IMR-90 (cell line): ENCODE results near the gene PPARG. TPM values are rescaled to one million over a fixed set of nuclear protein-coding genes. Genes with fewer than 3 reads are reported as not detected.

Experiments used
- ATAC-seq: fragments of 200-7000 bp; cut with Tn5 transposase; 2 replicates; pipeline ENCODE4 v1.9.1; 2020; ENCODE audit warnings: low read depth, mild to moderate bottlenecking, moderate library complexity
- BruUV-seq: library from RNA; stranded (reverse); fragments of 400-500 nt; replicated peaks from 2 replicates; lab custom pipeline; 2021; lab: Mats Ljungman, UMichigan
- CTCF ChIA-PET: fragments of 300-600 bp; formaldehyde crosslinking; extraction: SDS; loops from one replicate; lab custom pipeline; 2021; ENCODE audit warnings: antibody characterized with exemption; lab: Yijun Ruan, JAX
- POLR2A ChIA-PET: fragments of 300-600 bp; sonication (Branson Sonifier 250); formaldehyde crosslinking; loops from one replicate; lab custom pipeline; 2022; ENCODE audit warnings: antibody characterized with exemption; ENCODE audit not compliant: unreplicated experiment; lab: Charles Lee
- DNase-seq: peaks from one replicate; pipeline ENCODE4 v3.0.0; 2013
- H2AFZ ChIP-seq: replicated peaks from 2 replicates; pipeline ENCODE3; 2013; ENCODE audit warnings: low read length, mild to moderate bottlenecking; ENCODE audit not compliant: poor library complexity
- H2AK5ac ChIP-seq: 2 replicates; pipeline ENCODE4 v1.6.1; 2013; ENCODE audit warnings: low read depth, low read length, inconsistent platforms
- H2AK9ac ChIP-seq: replicated peaks from 2 replicates; pipeline ENCODE3; 2013; ENCODE audit warnings: mild to moderate bottlenecking, low read depth, low read length, moderate library complexity; ENCODE audit not compliant: poor library complexity
- H2BK120ac ChIP-seq: 2 replicates; pipeline ENCODE4 v1.6.1; 2013; ENCODE audit warnings: low read depth, low read length, inconsistent platforms
- H2BK15ac ChIP-seq: 3 replicates; pipeline ENCODE4 v1.6.1; 2013; ENCODE audit warnings: low read depth, low read length, inconsistent platforms
- H2BK20ac ChIP-seq: 2 replicates; pipeline ENCODE4 v1.6.1; 2013; ENCODE audit warnings: low read depth, mild to moderate bottlenecking, inconsistent platforms, low read length, moderate library complexity
- H2BK5ac ChIP-seq: 2 replicates; pipeline ENCODE4 v1.6.1; 2013; ENCODE audit warnings: mild to moderate bottlenecking, low read depth, low read length, inconsistent platforms; ENCODE audit not compliant: poor library complexity, severe bottlenecking
- H3K14ac ChIP-seq: replicated peaks from 2 replicates; pipeline ENCODE4 v1.6.1; 2013; ENCODE audit warnings: low read depth, low read length, inconsistent platforms
- H3K18ac ChIP-seq: 2 replicates; pipeline ENCODE4 v1.6.1; 2013; ENCODE audit warnings: low read depth, low read length, control low read depth
- H3K23ac ChIP-seq: 2 replicates; pipeline ENCODE4 v1.6.1; 2013; ENCODE audit warnings: low read depth, low read length, inconsistent platforms
- H3K27ac ChIP-seq: 2 replicates; pipeline ENCODE4 v1.5.1; 2013; ENCODE audit warnings: mild to moderate bottlenecking, control low read depth, low read length; ENCODE audit not compliant: insufficient read depth
- H3K27me3 ChIP-seq: 2 replicates; pipeline ENCODE4 v1.6.1; 2013; ENCODE audit warnings: low read length; ENCODE audit not compliant: control insufficient read depth, insufficient read depth
- H3K36me3 ChIP-seq: 2 replicates; pipeline ENCODE4 v1.6.1; 2013; ENCODE audit warnings: low read length, mixed read lengths; ENCODE audit not compliant: control insufficient read depth, insufficient read depth
- H3K4ac ChIP-seq: 2 replicates; pipeline ENCODE4 v1.6.1; 2013; ENCODE audit warnings: low read depth, low read length, inconsistent platforms
- H3K4me1 ChIP-seq: 2 replicates; pipeline ENCODE4 v1.6.1; 2013; ENCODE audit warnings: low read length, mixed read lengths; ENCODE audit not compliant: control insufficient read depth, insufficient read depth
- H3K4me2 ChIP-seq: 2 replicates; pipeline ENCODE4 v1.6.1; 2013; ENCODE audit warnings: low read depth, mild to moderate bottlenecking, control low read depth, low read length, moderate library complexity
- H3K4me3 ChIP-seq: 2 replicates; pipeline ENCODE4 v1.5.1; 2013; ENCODE audit warnings: low read depth, mild to moderate bottlenecking, control low read depth, low read length, moderate library complexity; ENCODE audit not compliant: insufficient read depth
- H3K56ac ChIP-seq: 2 replicates; pipeline ENCODE4 v1.6.1; 2013; ENCODE audit warnings: low read length, inconsistent platforms; ENCODE audit not compliant: insufficient read depth; ENCODE audit errors: extremely low read depth
- H3K79me1 ChIP-seq, 2 experiments: 2 replicates each; pipeline ENCODE4 v1.6.1; 2013; ENCODE audit warnings: low read length in 2 of 2, inconsistent platforms in 1 of 2, low read depth in 1 of 2
- H3K9ac ChIP-seq: 2 replicates; pipeline ENCODE4 v1.6.1; 2013; ENCODE audit warnings: low read depth, low read length, control low read depth
- H3K9me1 ChIP-seq: 2 replicates; pipeline ENCODE4 v1.6.1; 2013; ENCODE audit warnings: low read length, inconsistent platforms; ENCODE audit not compliant: insufficient read depth
- H3K9me3 ChIP-seq: 2 replicates; pipeline ENCODE4 v1.6.1; 2013; ENCODE audit warnings: low read length; ENCODE audit not compliant: control insufficient read depth, insufficient read depth
- H4K20me1 ChIP-seq: 2 replicates; pipeline ENCODE4 v1.6.1; 2013; ENCODE audit warnings: low read length, inconsistent platforms; ENCODE audit not compliant: insufficient read depth
- H4K5ac ChIP-seq: 2 replicates; pipeline ENCODE4 v1.6.1; 2013; ENCODE audit warnings: mild to moderate bottlenecking, low read depth, low read length, control low read depth
- H4K8ac ChIP-seq, 2 experiments: 2 replicates each; pipeline ENCODE4 v1.6.1; 2013; ENCODE audit warnings: low read depth in 2 of 2, low read length in 2 of 2, control low read depth in 1 of 2, inconsistent platforms in 1 of 2
- H4K91ac ChIP-seq: 2 replicates; pipeline ENCODE4 v1.6.1; 2013; ENCODE audit warnings: low read depth, low read length, inconsistent platforms; ENCODE audit not compliant: insufficient read depth
- BHLHE40 ChIP-seq: fragments of 150-350 bp; IDR thresholded peaks from 2 replicates; pipeline ENCODE4 v1.6.1; 2016; ENCODE audit warnings: mild to moderate bottlenecking, low read depth, low read length
- CEBPB ChIP-seq: IDR thresholded peaks from 2 replicates; pipeline ENCODE4 v1.6.1; 2012; ENCODE audit warnings: low read depth, low read length, improper control_type of control experiment
- CHD1 ChIP-seq: IDR thresholded peaks from 2 replicates; pipeline ENCODE4 v1.6.1; 2012; ENCODE audit warnings: low read depth, low read length, improper control_type of control experiment
- CTCF ChIP-seq: conservative IDR thresholded peaks from 2 replicates; pipeline ENCODE4 v1.5.1; 2012; ENCODE audit warnings: mild to moderate bottlenecking, low read depth, low read length, improper control_type of control experiment
- FOS ChIP-seq: fragments of 150-350 bp; IDR thresholded peaks from 2 replicates; pipeline ENCODE4 v1.6.1; 2016; ENCODE audit warnings: low read depth, low read length
- MAFK ChIP-seq: IDR thresholded peaks from 2 replicates; pipeline ENCODE4 v1.6.1; 2012; ENCODE audit warnings: low read depth, low read length, improper control_type of control experiment
- MAZ ChIP-seq: IDR thresholded peaks from 2 replicates; pipeline ENCODE4 v1.6.1; 2012; ENCODE audit warnings: low read depth, mild to moderate bottlenecking, low read length, improper control_type of control experiment, moderate library complexity, borderline replicate concordance
- MXI1 ChIP-seq: IDR thresholded peaks from 2 replicates; pipeline ENCODE4 v1.6.1; 2012; ENCODE audit warnings: low read depth, mild to moderate bottlenecking, low read length, moderate library complexity, borderline replicate concordance
- NFE2L2 ChIP-seq: fragments of 150-350 bp; IDR thresholded peaks from 2 replicates; pipeline ENCODE4 v1.6.1; 2016; ENCODE audit warnings: low read depth, mild to moderate bottlenecking, low read length
- POLR2A ChIP-seq: IDR thresholded peaks from 2 replicates; pipeline ENCODE4 v1.6.1; 2012; ENCODE audit warnings: mild to moderate bottlenecking, low read depth, low read length
- RAD21 ChIP-seq: IDR thresholded peaks from 2 replicates; pipeline ENCODE4 v1.6.1; 2012; ENCODE audit warnings: low read length, improper control_type of control experiment
- RCOR1 ChIP-seq: IDR thresholded peaks from 2 replicates; pipeline ENCODE4 v1.6.1; 2012; ENCODE audit warnings: mild to moderate bottlenecking, low read length, improper control_type of control experiment; ENCODE audit not compliant: insufficient replicate concordance
- RFX5 ChIP-seq: IDR thresholded peaks from 2 replicates; pipeline ENCODE4 v1.8.0; 2012; ENCODE audit warnings: low read depth, mild to moderate bottlenecking, low read length, moderate library complexity
- SMC3 ChIP-seq: fragments of 150-350 bp; IDR thresholded peaks from 2 replicates; pipeline ENCODE4 v1.6.1; 2016; ENCODE audit warnings: low read depth, mild to moderate bottlenecking, antibody characterized with exemption, low read length, moderate library complexity
- USF2 ChIP-seq: fragments of 150-350 bp; IDR thresholded peaks from 2 replicates; pipeline ENCODE4 v1.6.1; 2017; ENCODE audit warnings: mild to moderate bottlenecking, antibody characterized with exemption, low read length, low read depth
- WGBS, 2 experiments: methylation state at CpG; one replicate each; pipeline versions ENCODE4 v1.1.5 to v1.1.7; 2013; ENCODE audit warnings: missing lambda C conversion rate in 2 of 2; ENCODE audit not compliant: insufficient read length in 1 of 2; ENCODE audit errors: extremely low coverage in 2 of 2; 5-methylcytosine and 5-hydroxymethylcytosine counted together
- dilution Hi-C: fragments of 300-500 bp; cut with HindIII; formaldehyde crosslinking; loops from one replicate; pipeline ENCODE4 v1.14.3; 2018; ENCODE audit warnings: low sequenced_read_pairs; ENCODE audit not compliant: unreplicated experiment
- in situ Hi-C: fragments of 300-500 bp; cut with MboI; formaldehyde crosslinking; loops from 3 replicates; pipeline ENCODE4 v1.14.3; 2019; ENCODE audit warnings: low sequenced_read_pairs, inconsistent platforms, mixed read lengths
- intact Hi-C: fragments of 100-400 bp; cut with micrococcal nuclease; formaldehyde crosslinking; loops from 2 replicates; pipeline ENCODE4 v1.10.0; 2022
- polyA plus RNA-seq, 3 experiments: library from polyadenylated mRNA; depleted of rRNA; stranded (reverse); fragments of >200 nt; gene quantifications; 2 replicates each; pipeline ENCODE4 v1.2.3, GENCODE V29; 2012; ENCODE audit warnings: low replicate concordance in 1 of 3
- total RNA-seq: library from RNA; depleted of rRNA; stranded (reverse); fragments of >200 nt; gene quantifications from 2 replicates; pipeline ENCODE4 v1.2.3, GENCODE V29; 2012

The PPARG gene
- total and polyA plus RNA-seq, 2 of the 4 experiments (the other 2 are of a cell fraction), result 11.2 to 23.8 TPM

DNA sequence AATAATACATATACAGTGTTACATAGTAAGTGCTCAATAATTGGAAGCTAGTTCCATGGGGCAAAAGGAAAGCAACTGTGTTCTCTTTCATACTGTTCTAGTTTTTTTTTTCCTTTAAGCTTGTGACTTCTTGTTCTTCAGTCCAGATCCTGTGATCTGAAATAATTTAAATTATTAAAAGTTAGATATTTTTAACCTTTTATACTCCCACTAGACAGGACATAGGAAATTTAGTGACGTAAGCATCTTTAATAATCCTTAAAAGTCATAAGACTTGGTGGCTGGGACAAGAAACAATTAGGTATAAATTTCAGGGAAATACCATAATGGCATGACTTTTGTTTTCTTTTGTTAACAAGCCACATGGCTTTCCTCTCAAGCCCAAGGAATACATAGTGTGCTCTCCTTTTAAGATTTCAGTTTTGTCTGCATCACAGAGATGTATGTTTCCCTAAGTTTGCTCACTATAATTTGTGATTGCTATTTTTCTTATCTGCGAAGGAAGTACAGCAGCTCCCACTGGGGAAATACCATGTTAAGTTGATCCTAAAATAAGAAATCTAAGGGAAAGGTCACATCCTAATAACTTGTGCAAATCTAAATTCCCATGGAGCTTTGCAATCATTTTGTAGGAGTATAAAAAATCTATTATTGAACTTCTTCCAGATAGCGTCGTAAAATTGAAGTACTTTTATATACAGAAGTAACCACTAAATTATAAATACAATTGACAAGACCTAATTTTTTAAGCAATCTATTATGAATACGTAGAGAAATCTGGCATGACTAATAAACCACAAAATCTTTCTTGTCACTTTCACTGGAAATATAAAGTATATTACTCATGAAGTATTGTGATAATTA is 30.1 kb downstream of the PPARG start:
- H3K36me3 ChIP-seq, result no peaks in the 10 kb centered on the region
- POLR2A ChIA-PET, result no interaction called here

More for the DNA sequence above, 30.1 kb downstream of the PPARG start:
- H4K8ac ChIP-seq, result no peak overlapping the region
- H4K91ac ChIP-seq, result no peak overlapping the region
- no peak overlapping the region for H3K56ac ChIP-seq
- no peaks in the 10 kb centered on the region for H4K20me1 ChIP-seq
- H3K4me3 ChIP-seq, result no peak overlapping the region
- H3K14ac ChIP-seq, result peak overlapping the region; percentile 37
- no peak overlapping the region for H2BK15ac ChIP-seq
- no peak overlapping the region for H3K23ac ChIP-seq
- no peak overlapping the region for H2AK5ac ChIP-seq
- H3K9ac ChIP-seq, result no peak overlapping the region
- H3K4me1 ChIP-seq, result no peaks in the 10 kb centered on the region
- no peak overlapping the region for H3K18ac ChIP-seq
- intact Hi-C loops (no loop called here), dilution Hi-C loops (no loop called here), in situ Hi-C loops (no loop called here)
- H3K79me1 ChIP-seq, result no peaks in the 10 kb centered on the region; a peak in 1 of 4 replicates
- no CpG with 5 or more reads among the region's 5 CpGs for WGBS, 2 experiments
- H2BK5ac ChIP-seq, result no peak overlapping the region
- BruUV-seq, result no TSS peak
- H2AFZ ChIP-seq, result no peak overlapping the region
- H3K27ac ChIP-seq, result no peak overlapping the region
- no peak overlapping the region for H3K4me2 ChIP-seq
- no peak for TF ChIP-seq BHLHE40
- TF ChIP-seq MAZ, result no peak
- no peak for TF ChIP-seq FOS
- TF ChIP-seq NFE2L2, result no peak
- TF ChIP-seq USF2, result no peak
- TF ChIP-seq CHD1, result no peak
- TF ChIP-seq RCOR1, result no peak
- no peak for TF ChIP-seq POLR2A
- TF ChIP-seq CTCF, result no peak
- no peak for TF ChIP-seq RFX5
- no peak for TF ChIP-seq MAFK
- TF ChIP-seq RAD21, result no peak
- TF ChIP-seq SMC3, result no peak
- TF ChIP-seq CEBPB, result no peak
- no peak for TF ChIP-seq MXI1
- no peaks in the 10 kb centered on the region for H3K9me3 ChIP-seq
- H3K9me1 ChIP-seq, result no peaks in the 10 kb centered on the region
- DNase-seq (no peak), ATAC-seq (no peak)
- H2AK9ac ChIP-seq, result no peak overlapping the region
- no peak overlapping the region for H2BK20ac ChIP-seq
- CTCF ChIA-PET, result no interaction called here
- H2BK120ac ChIP-seq, result no peak overlapping the region
- no peaks in the 10 kb centered on the region for H3K27me3 ChIP-seq
- H3K4ac ChIP-seq, result no peak overlapping the region
- no peak overlapping the region for H4K5ac ChIP-seq
